ENCODE results near the gene DDX10.
"Not testable (repeated sequence)": the region's sequence is repeated elsewhere in the genome, so short reads cannot be mapped to it uniquely, and the experiment has no call there.

DDX10 gene

GRCh38 chr11:108779147-108779546, 114.3 kb downstream of the DDX10 start:
- not testable (repeated sequence) for DNase-seq

- no peak for DNase-seq
Measured at GRCh38 chr11:108780119-108780518, 115.2 kb downstream of the DDX10 start.

GRCh38 chr11:108781946-108782345, 117.1 kb downstream of the DDX10 start:
- no peak for DNase-seq

- DNase-seq = no peak
Measured at GRCh38 chr11:108786281-108786990, 121.6 kb downstream of the DDX10 start.

- DNase-seq = no peak
Measured at GRCh38 chr11:108787105-108787504, 122.2 kb downstream of the DDX10 start.

- DNase-seq = no peak
Measured at GRCh38 chr11:108788565-108789199, 123.8 kb downstream of the DDX10 start.

- no peak for DNase-seq
Measured at GRCh38 chr11:108790501-108791299, 125.8 kb downstream of the DDX10 start.

- no peak for DNase-seq
Measured at GRCh38 chr11:108793138-108793537, 128.3 kb downstream of the DDX10 start.

GRCh38 chr11:108793611-108794010, 128.7 kb downstream of the DDX10 start:
- DNase-seq = no peak

GRCh38 chr11:108796551-108796950, 131.7 kb downstream of the DDX10 start:
- no peak for DNase-seq

- DNase-seq = no peak
Measured at GRCh38 chr11:108797578-108798100, 132.8 kb downstream of the DDX10 start.

- no peak for DNase-seq
Measured at GRCh38 chr11:108802492-108802891, 137.6 kb downstream of the DDX10 start.

GRCh38 chr11:108803776-108804175, 138.9 kb downstream of the DDX10 start:
- no peak for DNase-seq

- no peak for DNase-seq
Measured at GRCh38 chr11:108804511-108804910, 139.6 kb downstream of the DDX10 start.

- DNase-seq = no peak
Measured at GRCh38 chr11:108805030-108805429, 140.2 kb downstream of the DDX10 start.

GRCh38 chr11:108807262-108807661, 142.4 kb downstream of the DDX10 start:
- no peak for DNase-seq

- no peak for DNase-seq
Measured at GRCh38 chr11:108813086-108813485, 148.2 kb downstream of the DDX10 start.

GRCh38 chr11:108817976-108818375, 153.1 kb downstream of the DDX10 start:
- DNase-seq = no peak

- DNase-seq = no peak
Measured at GRCh38 chr11:108818971-108819370, 154.1 kb downstream of the DDX10 start.

GRCh38 chr11:108819957-108820356, 155.1 kb downstream of the DDX10 start:
- DNase-seq = no peak

GRCh38 chr11:108823960-108824359, 159.1 kb downstream of the DDX10 start:
- DNase-seq = not testable (repeated sequence)

GRCh38 chr11:108824545-108824944, 159.7 kb downstream of the DDX10 start:
- DNase-seq = no peak

- DNase-seq = no peak
Measured at GRCh38 chr11:108825381-108825780, 160.5 kb downstream of the DDX10 start.

- no peak for DNase-seq
Measured at GRCh38 chr11:108826136-108826535, 161.3 kb downstream of the DDX10 start.
